ENCODE results near the gene RASSF10. TPM values are rescaled to one million over a fixed set of nuclear protein-coding genes. Genes with fewer than 3 reads are reported as not detected.

RASSF10 gene
- total RNA-seq, 1 experiment from 2014 or later: not detected

DNA sequence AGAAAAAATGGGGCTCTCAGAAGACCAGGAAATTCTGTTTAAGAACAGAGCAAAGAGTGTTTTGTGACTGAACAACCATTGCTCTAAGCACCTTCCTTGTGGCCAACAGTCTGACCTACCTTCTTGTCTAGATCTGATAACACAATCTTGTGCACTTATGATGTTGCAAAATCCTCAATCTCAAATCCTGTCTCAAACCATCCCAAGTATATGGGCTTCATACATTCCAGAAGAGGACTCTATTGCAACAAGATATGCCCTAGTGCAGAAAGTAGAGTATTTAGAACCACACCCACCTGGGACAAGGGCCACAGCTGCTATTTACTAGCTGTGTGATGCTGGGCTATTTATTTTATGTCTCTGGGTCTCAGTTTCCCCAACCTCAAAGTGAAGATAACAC, 27.1 kb downstream of the RASSF10 start (continued):
- no peak for TF ChIP-seq YY1 (IDR thresholded peaks at IDR 0.05; ENCODE audit: extremely low read depth, insufficient replicate concordance, low read depth, low read length)
- no peak for TF ChIP-seq POLR2A (IDR thresholded peaks at IDR 0.05; ENCODE audit: borderline replicate concordance, extremely low read depth, insufficient read depth, insufficient read length)
- TF ChIP-seq SRF (IDR thresholded peaks at IDR 0.05; ENCODE audit: low read depth): no peak
- TF ChIP-seq, protein P1, sequence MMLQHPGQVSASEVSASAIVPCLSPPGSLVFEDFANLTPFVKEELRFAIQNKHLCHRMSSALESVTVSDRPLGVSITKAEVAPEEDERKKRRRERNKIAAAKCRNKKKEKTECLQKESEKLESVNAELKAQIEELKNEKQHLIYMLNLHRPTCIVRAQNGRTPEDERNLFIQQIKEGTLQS (IDR thresholded peaks at IDR 0.05): no peak
- TF ChIP-seq, protein P2, sequence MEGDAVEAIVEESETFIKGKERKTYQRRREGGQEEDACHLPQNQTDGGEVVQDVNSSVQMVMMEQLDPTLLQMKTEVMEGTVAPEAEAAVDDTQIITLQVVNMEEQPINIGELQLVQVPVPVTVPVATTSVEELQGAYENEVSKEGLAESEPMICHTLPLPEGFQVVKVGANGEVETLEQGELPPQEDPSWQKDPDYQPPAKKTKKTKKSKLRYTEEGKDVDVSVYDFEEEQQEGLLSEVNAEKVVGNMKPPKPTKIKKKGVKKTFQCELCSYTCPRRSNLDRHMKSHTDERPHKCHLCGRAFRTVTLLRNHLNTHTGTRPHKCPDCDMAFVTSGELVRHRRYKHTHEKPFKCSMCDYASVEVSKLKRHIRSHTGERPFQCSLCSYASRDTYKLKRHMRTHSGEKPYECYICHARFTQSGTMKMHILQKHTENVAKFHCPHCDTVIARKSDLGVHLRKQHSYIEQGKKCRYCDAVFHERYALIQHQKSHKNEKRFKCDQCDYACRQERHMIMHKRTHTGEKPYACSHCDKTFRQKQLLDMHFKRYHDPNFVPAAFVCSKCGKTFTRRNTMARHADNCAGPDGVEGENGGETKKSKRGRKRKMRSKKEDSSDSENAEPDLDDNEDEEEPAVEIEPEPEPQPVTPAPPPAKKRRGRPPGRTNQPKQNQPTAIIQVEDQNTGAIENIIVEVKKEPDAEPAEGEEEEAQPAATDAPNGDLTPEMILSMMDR (IDR thresholded peaks at IDR 0.05 in 2 of 3, conservative IDR thresholded peaks at IDR 0.05 in 1 of 3; ENCODE audit: borderline replicate concordance in 1 of 3, insufficient read depth in 1 of 3, low read depth in 2 of 3, low read length in 2 of 3): no peak
- no peak for TF ChIP-seq ZNF274 (IDR thresholded peaks at IDR 0.05; ENCODE audit: low read depth, low read length)
- no peak for TF ChIP-seq CBX3 (IDR thresholded peaks at IDR 0.05; ENCODE audit: low read depth)

DNA sequence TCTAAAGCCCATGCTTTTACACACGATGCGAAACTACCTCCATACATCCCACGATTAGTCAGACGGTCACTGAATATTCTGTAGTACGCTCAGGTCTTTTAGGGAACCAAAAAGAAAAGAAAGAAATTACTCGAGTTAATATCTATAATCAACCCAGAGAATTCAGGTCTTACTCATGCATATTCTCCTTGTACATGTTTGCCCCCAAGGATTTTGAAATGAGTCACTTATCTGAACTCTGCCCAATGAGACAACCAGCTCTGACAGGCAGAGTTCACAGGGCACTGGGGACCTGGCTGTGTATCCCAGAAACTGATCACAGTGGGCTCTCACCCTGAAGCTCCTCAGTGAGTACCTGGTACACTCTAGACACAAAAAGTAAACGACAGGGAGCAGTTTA, 29.2 kb downstream of the RASSF10 start:
- Histone ChIP-seq H3K27me3 (ENCODE audit: insufficient read depth, low read length) (no peaks in the 10 kb centered on the region), H3K9me2 (ENCODE audit: insufficient read depth) (no peaks in the 10 kb centered on the region), H4K20me1 (ENCODE audit: insufficient read depth) (no peaks in the 10 kb centered on the region), H3K27ac (ENCODE audit: low read depth, low read length) (no peak overlapping the region), H3K4me2 (ENCODE audit: low read length) (no peak overlapping the region), H3K79me2 (ENCODE audit: insufficient read depth, low read length) (no peaks in the 10 kb centered on the region), H3K4me3 (replicated peaks in 1 of 2; ENCODE audit: low read depth in 1 of 2, low read length in 2 of 2) (no peak overlapping the region), H2AFZ (ENCODE audit: low read depth, low read length, poor library complexity, severe bottlenecking) (no peak overlapping the region), H3K4me1 (ENCODE audit: control insufficient read depth in 1 of 2, insufficient read depth in 2 of 2, low read length in 2 of 2) (peaks cover 0 to 3% of the 10 kb centered on the region in 2 experiments; a peak in 1 of 4 replicates), H3K9ac (ENCODE audit: low read length) (no peak overlapping the region), H3K9me3 (ENCODE audit: control insufficient read depth in 1 of 2, insufficient read depth in 1 of 2, low read depth in 1 of 2, low read length in 2 of 2) (no peaks in the 10 kb centered on the region), H3K36me3 (ENCODE audit: control insufficient read depth in 1 of 2, insufficient read depth in 2 of 2, low read length in 2 of 2) (no peaks in the 10 kb centered on the region)
- intact Hi-C loops (cut with micrococcal nuclease): no loop called here
- DNase-seq (ENCODE audit: low read depth, low spot score) (no peak), ATAC-seq (no peak)
- RAD21 ChIA-PET (ENCODE audit: low non-redundant PET in 1 of 2, low total read pairs in 2 of 2, uncharacterized antibody in 2 of 2, unreplicated experiment in 2 of 2): no interaction called here
- POLR2A ChIA-PET: no interaction called here
- no TSS peak for BruUV-seq (replicated peaks)
- CTCF ChIA-PET: no interaction called here
- TF ChIP-seq SIN3A (IDR thresholded peaks at IDR 0.05; ENCODE audit: low read depth) (no peak), RAD21 (IDR thresholded peaks at IDR 0.05; ENCODE audit: low read depth) (no peak), EGR1 (IDR thresholded peaks at IDR 0.05; ENCODE audit: low read depth) (no peak), ZNF274 (IDR thresholded peaks at IDR 0.05; ENCODE audit: low read depth, low read length) (no peak)
- TF ChIP-seq, protein P3, sequence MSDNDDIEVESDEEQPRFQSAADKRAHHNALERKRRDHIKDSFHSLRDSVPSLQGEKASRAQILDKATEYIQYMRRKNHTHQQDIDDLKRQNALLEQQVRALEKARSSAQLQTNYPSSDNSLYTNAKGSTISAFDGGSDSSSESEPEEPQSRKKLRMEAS (IDR thresholded peaks at IDR 0.05): no peak
- TF ChIP-seq, protein P4, sequence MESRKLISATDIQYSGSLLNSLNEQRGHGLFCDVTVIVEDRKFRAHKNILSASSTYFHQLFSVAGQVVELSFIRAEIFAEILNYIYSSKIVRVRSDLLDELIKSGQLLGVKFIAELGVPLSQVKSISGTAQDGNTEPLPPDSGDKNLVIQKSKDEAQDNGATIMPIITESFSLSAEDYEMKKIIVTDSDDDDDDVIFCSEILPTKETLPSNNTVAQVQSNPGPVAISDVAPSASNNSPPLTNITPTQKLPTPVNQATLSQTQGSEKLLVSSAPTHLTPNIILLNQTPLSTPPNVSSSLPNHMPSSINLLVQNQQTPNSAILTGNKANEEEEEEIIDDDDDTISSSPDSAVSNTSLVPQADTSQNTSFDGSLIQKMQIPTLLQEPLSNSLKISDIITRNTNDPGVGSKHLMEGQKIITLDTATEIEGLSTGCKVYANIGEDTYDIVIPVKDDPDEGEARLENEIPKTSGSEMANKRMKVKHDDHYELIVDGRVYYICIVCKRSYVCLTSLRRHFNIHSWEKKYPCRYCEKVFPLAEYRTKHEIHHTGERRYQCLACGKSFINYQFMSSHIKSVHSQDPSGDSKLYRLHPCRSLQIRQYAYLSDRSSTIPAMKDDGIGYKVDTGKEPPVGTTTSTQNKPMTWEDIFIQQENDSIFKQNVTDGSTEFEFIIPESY (IDR thresholded peaks at IDR 0.05; ENCODE audit: extremely low read depth, insufficient replicate concordance, low read length): no peak
- TF ChIP-seq, protein P1 (IDR thresholded peaks at IDR 0.05): no peak
- TF ChIP-seq, protein P5, sequence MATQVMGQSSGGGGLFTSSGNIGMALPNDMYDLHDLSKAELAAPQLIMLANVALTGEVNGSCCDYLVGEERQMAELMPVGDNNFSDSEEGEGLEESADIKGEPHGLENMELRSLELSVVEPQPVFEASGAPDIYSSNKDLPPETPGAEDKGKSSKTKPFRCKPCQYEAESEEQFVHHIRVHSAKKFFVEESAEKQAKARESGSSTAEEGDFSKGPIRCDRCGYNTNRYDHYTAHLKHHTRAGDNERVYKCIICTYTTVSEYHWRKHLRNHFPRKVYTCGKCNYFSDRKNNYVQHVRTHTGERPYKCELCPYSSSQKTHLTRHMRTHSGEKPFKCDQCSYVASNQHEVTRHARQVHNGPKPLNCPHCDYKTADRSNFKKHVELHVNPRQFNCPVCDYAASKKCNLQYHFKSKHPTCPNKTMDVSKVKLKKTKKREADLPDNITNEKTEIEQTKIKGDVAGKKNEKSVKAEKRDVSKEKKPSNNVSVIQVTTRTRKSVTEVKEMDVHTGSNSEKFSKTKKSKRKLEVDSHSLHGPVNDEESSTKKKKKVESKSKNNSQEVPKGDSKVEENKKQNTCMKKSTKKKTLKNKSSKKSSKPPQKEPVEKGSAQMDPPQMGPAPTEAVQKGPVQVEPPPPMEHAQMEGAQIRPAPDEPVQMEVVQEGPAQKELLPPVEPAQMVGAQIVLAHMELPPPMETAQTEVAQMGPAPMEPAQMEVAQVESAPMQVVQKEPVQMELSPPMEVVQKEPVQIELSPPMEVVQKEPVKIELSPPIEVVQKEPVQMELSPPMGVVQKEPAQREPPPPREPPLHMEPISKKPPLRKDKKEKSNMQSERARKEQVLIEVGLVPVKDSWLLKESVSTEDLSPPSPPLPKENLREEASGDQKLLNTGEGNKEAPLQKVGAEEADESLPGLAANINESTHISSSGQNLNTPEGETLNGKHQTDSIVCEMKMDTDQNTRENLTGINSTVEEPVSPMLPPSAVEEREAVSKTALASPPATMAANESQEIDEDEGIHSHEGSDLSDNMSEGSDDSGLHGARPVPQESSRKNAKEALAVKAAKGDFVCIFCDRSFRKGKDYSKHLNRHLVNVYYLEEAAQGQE (IDR thresholded peaks at IDR 0.05; ENCODE audit: low read depth): no peak
- TF ChIP-seq, protein P2 (IDR thresholded peaks at IDR 0.05 in 2 of 3, conservative IDR thresholded peaks at IDR 0.05 in 1 of 3; ENCODE audit: borderline replicate concordance in 1 of 3, insufficient read depth in 1 of 3, low read depth in 2 of 3, low read length in 2 of 3): no peak

Data from HCT116 (cell line).